HG03558 (cell line): Measurements from ENCODE around the gene VCL.
"Not testable (repeated sequence)": the region's sequence is repeated elsewhere in the genome, so short reads cannot be mapped to it uniquely, and the experiment has no call there.

Experiments used
- ATAC-seq: cut with Tn5 transposase; IDR thresholded peaks from one replicate; pipeline ENCODE4 v1.9.1; 2021; ENCODE audit warnings: moderate number of reproducible peaks; ENCODE audit not compliant: unreplicated experiment; ENCODE audit errors: extremely low read depth

VCL gene

DNA sequence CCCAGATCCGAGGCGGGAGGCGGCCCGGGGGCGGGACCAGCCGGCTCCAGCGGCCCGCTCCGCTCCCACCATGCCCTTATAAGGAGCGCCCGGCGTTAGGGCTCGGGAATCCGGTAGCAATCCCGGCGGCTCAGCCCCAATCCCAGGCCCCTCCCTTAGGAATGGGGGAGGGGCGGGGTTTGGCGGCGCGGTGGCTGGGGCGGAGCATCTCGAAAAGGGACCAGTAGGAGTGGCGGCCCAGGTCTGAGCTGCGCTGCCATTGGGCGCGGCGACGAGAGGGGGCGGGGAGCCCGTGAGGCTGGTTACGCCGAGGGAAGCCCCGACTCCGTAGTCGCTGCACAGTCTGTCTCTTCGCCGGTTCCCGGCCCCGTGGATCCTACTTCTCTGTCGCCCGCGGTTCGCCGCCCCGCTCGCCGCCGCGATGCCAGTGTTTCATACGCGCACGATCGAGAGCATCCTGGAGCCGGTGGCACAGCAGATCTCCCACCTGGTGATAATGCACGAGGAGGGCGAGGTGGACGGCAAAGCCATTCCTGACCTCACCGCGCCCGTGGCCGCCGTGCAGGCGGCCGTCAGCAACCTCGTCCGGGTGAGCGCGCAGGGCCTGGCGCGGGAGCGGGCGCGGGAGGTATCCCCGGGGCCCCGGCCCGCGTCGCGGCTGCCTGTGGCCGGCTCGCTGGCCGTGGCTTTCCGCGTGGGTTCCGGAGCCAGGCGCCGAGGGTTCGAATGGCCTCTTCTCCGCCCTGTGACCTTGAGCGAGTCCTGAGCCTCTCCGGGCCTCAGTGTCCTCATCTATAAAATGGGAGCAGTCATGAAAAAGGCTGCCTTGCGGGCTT, at the start of gene VCL:
Gene VCL, plus strand, starts transcription at position 330 of the 836 bp plus-strand sequence. Its CDS starts 92 bp downstream, at position 422.
- ATAC-seq, result peak; percentile 95

- ATAC-seq, result no peak
Observed at GRCh38 chr10:73948947-73949633, 48.8 kb upstream of the VCL start.

- ATAC-seq, result no peak
Observed at GRCh38 chr10:73950155-73950948, 47.6 kb upstream of the VCL start.

DNA sequence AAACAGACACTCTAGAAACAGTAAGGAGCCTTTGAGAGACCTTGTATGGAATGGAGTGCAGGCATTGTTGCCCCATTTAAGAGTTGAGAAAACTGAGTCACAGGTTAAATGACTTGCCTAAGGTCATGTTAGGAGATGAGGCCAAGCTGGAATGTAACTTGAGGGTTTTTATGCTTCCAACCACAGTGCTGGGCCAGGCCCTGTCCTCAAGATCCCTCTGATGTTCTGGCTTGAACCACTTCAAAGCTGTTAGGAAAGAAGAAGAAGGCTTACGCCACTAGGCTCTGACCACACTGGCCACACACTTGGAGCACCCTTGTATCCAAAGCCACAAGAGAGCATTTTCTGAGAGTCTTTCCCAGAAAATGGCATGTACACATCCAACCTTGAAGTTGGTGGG, 44.3 kb upstream of the VCL start:
- no peak for ATAC-seq

DNA sequence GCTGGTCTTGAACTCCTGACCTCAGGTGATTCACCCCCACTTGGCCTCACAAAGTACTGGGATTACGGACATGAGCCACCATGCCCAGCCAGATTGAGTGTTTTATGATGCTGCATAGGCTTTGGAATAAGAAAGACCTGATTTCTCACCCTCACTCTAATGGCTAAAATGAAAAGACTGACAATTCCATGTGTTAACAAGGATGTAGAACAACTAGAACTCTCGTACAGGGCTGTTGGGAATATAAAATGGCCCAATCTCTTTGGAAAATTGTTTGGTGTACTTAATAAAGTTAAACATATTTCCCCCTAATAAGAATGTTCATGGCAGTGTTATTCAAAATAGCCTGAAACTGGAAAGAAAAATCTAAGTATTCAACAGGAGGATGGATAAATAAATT, 43.2 kb upstream of the VCL start:
- ATAC-seq, result no peak

DNA sequence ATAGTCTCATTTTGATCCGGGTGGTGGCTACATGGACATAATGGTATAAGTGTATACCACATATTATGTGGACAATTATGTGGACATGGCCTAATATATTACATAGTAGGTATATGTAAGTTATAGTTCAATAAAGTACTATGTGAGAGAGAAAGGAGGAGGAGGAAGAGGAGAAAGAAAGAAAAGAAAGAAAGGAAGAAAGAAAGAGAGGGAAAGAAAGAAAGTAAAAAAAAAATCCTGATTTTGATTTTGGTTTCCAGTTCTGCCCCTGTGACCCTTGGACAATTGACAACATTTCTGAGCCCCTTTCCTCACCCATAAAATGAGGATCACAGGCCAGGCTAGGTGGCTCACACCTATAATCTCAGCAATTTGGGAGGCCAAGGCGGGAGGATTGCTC, 42.2 kb upstream of the VCL start:
- ATAC-seq, result no peak

GRCh38 chr10:73956476-73957359, 41.2 kb upstream of the VCL start:
- ATAC-seq, result no peak

DNA sequence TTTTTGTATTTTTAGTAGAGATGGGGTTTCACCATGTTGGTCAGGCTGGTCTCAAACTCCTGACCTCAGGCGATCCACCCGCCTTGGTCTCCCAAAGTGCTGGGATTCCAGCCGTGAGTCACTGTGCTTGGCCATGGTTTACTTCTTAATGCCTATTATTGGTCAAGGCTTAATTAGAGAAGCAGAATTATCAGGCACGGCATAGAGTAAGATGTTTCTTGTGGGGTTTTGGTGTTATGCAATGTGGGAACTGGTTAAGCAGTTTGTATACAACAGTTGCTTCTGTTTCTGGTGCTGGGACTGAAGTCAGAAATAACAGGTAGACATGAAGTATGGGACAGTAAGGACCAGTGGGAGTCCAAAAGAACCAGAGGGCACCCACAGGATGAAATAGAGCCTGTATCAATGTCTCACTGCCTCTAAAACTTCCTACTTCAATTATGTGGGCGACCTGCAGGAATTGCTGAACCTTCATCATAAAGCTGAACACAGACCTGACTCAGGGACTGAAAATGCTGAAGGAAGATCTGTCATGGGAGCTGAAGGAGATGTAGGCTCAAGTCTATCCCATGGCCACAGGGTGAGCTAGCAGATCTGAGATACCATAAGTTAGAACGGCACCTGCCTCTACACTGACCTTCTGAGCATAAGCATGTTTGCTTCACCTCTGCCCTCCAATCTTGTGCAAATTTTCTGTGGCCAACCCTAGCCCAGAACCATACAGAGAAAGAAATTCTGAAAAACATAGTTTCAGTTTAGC, 38.3 kb upstream of the VCL start:
- ATAC-seq, result no peak

DNA sequence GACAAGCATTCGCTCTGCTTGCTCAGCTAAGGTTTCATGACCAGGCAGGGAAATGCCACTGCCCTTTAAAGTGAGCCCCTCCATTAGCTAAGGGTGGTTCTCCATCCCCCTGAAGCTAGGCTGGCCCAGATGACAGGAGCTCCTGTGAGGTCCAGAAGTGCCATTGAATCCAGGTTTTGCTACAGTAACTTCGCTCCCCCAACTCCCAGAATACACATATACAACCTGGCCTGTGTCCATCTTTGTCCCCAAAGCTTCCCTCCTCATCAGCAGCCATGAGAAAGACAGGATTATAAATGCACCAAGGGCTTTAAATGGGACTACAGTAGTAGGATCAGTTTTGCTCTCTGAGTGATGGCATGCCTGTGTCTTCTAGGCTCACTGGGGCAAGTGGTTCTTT, 35.5 kb upstream of the VCL start:
- ATAC-seq, result no peak

DNA sequence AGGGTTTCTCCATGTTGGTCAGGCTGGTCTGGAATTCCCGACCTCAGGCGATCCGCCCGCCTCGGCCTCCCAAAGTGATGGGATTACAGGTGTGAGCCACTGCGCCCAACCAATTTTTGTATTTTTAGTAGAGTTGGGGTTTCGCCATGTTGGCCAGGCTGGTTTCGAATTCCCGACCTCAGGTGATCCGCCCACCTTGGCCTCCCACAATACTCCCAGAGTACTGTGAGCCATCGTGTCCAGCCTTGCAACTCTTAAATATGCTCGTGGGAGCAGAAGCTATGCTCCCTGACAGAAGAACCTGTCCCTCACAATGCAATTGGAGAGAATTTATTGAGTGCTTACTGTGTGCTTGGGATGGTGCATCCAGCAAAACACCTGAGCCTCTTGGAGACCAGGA, 34.4 kb upstream of the VCL start:
- not testable (repeated sequence) for ATAC-seq

DNA sequence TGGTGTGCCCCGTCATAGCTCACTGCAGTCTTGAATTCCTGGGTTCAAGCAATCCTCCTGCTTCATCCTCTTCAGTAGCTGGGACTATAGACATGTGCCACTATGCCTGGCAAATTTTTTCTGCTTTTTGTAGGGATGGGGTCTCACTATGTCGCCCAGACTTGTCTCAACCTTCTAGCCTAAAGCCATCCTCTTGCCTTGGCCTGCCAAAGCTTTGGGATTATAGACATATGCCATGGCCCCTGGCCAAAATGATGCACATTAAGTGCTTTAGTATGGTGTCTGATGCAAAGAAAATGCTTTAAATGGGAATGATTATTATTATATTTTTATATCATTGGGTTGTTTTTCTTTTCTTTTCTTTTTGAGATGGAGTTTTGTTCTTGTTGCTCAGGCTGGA, 33.2 kb upstream of the VCL start:
- no peak for ATAC-seq

- not testable (repeated sequence) for ATAC-seq
Observed at GRCh38 chr10:73965267-73965889, 32.5 kb upstream of the VCL start.

DNA sequence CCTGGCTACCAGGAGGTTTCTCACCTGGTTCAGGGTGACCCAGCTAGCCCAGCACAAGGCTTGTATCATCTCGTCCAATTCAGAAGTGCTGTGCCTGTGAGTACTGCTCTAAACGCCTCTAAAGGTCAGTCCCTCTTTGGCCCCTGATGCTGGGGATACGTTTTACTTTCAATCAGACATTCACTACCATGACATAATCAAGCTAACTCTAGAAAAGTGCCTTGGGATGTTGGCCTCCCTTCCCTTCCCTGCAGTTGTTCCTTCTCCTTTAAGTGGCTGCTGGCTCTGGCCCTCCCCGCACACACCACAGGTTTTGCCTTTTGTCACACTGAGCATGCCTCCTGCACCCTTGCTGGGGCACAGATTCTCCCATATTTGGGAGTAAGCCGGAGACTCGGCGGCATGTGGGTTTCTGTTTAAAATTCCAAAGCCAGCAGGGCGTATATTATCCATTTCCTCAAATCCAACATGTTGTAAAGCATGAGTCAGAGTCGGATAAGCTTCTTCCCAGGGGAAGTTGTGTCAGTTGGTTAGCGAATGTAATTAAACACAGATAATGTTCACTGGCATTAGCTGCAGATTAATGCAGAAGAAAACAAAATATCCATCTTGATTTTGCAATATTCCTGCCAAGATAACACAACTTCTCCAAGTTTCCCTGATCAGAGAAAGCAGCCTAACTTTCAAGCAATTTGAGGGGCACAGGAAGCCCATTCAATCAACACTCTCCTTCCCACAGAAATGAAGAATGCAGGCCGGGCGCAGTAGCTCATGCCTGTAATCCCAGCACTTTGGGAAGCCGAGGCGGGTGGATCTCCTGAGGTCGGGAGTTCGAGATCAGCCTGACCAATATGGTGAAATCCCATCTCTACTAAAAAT, 31.8 kb upstream of the VCL start:
- ATAC-seq, result no peak

DNA sequence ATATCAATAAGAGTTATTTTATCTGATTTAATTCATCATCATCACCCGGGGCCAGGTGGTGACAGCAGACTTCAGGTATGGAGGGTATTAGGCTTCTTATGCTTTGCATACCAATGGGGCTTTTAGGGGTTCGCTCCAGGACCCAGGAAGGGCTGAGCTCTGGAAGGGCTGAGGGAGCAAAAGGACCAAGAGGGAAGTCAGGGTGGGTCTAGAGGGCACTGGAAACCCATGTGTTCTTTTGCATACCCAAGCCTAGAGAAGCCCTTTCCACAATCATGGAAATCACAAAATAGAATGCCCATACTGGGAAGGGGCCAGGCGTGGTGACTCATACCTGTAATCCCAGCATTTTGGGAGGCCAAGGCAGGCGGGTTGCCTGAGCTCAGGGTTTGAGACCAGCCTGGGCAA, 30.9 kb upstream of the VCL start:
- no peak for ATAC-seq

GRCh38 chr10:73967544-73967943, 30.4 kb upstream of the VCL start:
- ATAC-seq, result no peak

DNA sequence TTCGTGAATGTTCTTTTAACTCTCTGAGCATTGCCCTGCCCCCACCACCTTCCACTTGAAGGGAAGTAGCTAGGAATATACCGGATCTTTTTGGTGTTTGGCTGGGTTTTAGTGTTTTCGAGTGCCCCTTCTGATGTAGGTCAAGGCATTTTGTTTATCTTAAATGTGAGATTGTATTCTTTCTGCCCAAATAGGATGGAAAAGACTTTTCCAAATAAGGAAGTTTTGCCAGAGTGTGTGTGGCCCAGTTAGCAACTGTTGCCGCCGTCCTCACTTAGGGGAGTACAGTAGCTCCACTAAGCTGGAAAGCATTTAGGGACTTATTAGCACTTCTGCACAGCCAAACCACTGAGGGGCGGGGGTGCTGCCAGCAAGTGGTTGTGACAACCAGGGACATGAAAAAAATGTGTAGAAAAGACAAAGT, 29.8 kb upstream of the VCL start:
- no peak for ATAC-seq

DNA sequence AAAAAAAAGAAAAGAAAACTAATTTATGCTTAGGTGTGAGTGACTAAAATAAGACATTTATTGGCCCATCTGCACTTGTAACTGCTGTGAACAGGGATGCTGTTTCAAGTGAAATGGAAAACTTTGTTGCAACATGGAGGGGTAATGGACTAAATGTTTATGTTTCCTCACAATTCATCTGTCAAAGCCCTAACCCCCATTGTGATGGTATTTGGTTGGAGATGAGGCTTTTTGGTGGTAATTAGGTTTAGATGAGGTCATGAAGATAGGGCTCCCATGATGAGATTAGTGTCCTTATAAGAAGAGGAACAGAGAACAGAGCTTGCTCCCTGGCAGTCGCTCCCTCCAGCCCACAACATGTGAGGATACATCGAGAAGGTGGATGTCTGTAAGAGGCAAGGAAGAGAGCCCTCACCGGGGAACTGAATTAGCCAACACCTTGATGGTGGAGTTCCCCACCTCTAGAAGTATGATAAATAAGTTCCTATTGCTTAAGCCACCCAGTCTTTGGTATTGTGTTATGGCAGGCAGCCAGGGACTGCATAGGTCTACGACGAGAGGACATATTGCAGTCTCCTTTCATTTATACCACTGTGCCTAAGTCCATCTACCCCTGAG, 28.6 kb upstream of the VCL start:
- ATAC-seq, result no peak
